GM12891 (cell line): ENCODE measurements around the gene OR13H1. TPM values are rescaled to one million over a fixed set of nuclear protein-coding genes. Genes with fewer than 3 reads are reported as not detected.
"Not testable (repeated sequence)": the region's sequence is repeated elsewhere in the genome, so short reads cannot be mapped to it uniquely, and the experiment has no call there.

Experiments
- DNase-seq: peaks from one replicate; pipeline ENCODE4 v3.0.0; 2011; ENCODE audit warnings: low spot score; ENCODE audit not compliant: insufficient read length
- FAIRE-seq: peaks from 2 replicates; lab custom pipeline; 2011; peaks lifted over from hg19 to GRCh38; lab: Jason Lieb, UNC
- PAX5 ChIP-seq: IDR thresholded peaks from 2 replicates; pipeline ENCODE4 v1.6.1; 2011; ENCODE audit warnings: low read length, moderate library complexity, mild to moderate bottlenecking; ENCODE audit not compliant: insufficient read depth, severe bottlenecking
- POLR2A ChIP-seq: IDR thresholded peaks from 2 replicates; pipeline ENCODE4 v1.6.1; 2011; ENCODE audit warnings: low read depth, low read length, control low read depth
- POLR2AphosphoS5 ChIP-seq: IDR thresholded peaks from 2 replicates; pipeline ENCODE4 v1.6.1; 2011; ENCODE audit warnings: low read depth, low read length, control low read depth
- POU2F2 ChIP-seq: IDR thresholded peaks from 2 replicates; pipeline ENCODE4 v1.6.1; 2011; ENCODE audit warnings: low read depth, mild to moderate bottlenecking, control low read depth, low read length, moderate library complexity
- SPI1 ChIP-seq: IDR thresholded peaks from 2 replicates; pipeline ENCODE4 v1.6.1; 2011; ENCODE audit warnings: low read depth, low read length, control low read depth
- TAF1 ChIP-seq: IDR thresholded peaks from 2 replicates; pipeline ENCODE4 v1.6.1; 2011; ENCODE audit warnings: low read depth, low read length, control low read depth
- polyA plus RNA-seq: library from polyadenylated mRNA; unstranded; fragments of >200 nt; gene quantifications from one replicate; pipeline ENCODE4 v1.2.1, GENCODE V29; 2012; ENCODE audit warnings: low read depth, missing spikeins, inconsistent platforms; ENCODE audit not compliant: missing spikeins

OR13H1 gene, protein sequence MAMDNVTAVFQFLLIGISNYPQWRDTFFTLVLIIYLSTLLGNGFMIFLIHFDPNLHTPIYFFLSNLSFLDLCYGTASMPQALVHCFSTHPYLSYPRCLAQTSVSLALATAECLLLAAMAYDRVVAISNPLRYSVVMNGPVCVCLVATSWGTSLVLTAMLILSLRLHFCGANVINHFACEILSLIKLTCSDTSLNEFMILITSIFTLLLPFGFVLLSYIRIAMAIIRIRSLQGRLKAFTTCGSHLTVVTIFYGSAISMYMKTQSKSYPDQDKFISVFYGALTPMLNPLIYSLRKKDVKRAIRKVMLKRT
- not detected for polyA plus RNA-seq

DNA sequence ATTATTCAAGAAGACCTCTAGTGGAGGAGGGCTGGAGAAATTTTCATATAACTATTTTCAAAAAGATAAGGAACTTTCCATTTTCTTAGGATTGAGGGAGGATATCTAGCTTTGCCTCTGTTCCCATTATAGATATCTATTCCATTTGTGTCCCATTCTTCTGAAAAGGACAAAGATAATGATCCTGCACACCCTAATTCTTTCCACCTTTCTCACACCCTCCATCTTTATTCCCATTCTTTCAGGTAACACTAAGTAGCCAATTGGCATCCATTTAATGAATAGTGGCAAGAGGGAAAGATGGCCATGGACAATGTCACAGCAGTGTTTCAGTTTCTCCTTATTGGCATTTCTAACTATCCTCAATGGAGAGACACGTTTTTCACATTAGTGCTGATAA lies at the start of gene OR13H1:
Gene OR13H1, plus strand, starts transcription at position 301 of the 400 bp plus-strand sequence. Its CDS starts 0 bp downstream, at position 301.
- DNase-seq, result no peak
- no peak for TF ChIP-seq SPI1
- no peak for TF ChIP-seq POLR2A
- TF ChIP-seq PAX5, result no peak
- no peak for TF ChIP-seq POU2F2
- no peak for TF ChIP-seq TAF1
- no peak for TF ChIP-seq POLR2AphosphoS5
- no peak for FAIRE-seq

DNA sequence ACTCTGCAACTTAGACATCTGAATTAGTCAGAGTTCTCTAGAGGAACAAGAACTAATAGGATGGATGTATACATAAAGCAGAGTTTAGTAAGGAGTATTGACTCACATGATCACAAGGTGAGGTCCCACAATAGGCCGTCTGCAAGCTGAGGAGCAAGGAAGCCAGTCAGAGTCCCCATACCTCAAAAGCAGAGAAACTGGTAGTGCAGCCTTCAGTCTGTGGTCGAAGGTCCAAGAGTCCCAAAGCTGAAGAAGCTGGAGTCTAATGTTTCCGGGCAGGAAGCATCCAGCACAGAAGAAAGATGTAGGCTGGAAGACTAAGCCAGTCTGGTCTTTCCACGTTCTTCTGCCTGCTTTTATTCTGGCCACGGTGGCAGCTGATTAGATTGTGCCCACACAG lies 42.3 kb upstream of the OR13H1 start:
- not testable (repeated sequence) for FAIRE-seq, DNase-seq

DNA sequence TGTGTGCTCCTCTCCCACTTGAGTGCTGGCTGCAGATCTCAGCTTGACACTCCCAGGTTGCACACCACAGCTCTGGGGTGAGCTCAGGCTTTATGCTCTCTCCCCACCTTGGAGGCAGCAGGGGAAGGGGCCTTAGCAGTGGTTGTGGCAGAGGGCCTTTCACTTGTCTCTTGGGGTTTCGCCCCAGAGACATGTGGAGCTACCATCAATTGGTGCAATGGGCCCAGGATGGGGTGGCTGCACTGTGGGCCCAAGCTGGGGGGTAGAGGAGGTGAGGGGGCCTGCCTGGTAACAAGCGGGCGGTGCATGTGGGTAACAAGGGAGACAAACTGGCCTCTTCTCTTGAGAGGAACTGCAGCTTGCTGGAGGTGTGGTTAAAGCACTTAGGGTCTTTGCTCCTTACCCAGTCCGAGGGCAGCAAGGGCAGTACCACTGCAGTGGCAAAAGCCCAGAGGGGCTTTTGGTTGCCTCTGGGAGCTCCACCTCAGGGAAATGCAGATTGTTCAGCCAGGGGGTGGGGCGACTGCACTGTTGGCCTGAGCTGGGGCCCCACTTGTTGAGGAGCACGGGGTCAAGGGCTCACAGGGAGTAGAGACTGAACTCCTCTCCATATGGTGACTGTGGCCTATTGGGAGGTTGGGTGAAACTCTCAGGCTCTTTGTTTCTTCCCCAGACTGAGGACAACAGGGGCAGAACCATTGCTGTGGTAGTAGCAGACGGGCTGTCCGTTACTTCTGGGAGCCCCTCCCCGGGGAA lies 30.5 kb upstream of the OR13H1 start:
- DNase-seq, result no peak
- no peak for FAIRE-seq
- TF ChIP-seq POLR2A (no peak), PAX5 (no peak), POLR2AphosphoS5 (no peak), TAF1 (no peak), SPI1 (no peak)

DNA sequence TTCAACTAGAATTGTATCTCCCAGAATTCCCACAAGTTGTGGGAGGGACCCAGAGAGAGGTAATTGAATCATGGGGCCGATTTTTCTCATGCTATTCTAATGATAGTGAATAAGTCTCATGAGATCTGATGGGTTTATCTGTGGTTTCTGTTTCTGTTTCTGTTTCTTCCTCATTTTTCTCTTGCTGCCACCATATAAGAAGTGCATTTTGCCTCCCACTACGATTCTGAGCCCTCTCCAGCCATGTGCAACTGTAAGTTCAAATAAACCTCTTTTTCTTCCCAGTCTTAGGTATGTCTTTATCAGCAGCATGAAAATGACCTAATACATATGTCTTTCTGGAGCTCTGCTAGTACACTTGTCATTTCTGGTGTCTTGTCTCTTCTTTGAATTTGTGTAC lies 22.1 kb upstream of the OR13H1 start:
- no peak for TF ChIP-seq POLR2A
- TF ChIP-seq TAF1, result no peak
- TF ChIP-seq POLR2AphosphoS5, result no peak
- TF ChIP-seq POU2F2, result no peak
- no peak for TF ChIP-seq SPI1
- no peak for TF ChIP-seq PAX5
- no peak for DNase-seq
- no peak for FAIRE-seq

DNA sequence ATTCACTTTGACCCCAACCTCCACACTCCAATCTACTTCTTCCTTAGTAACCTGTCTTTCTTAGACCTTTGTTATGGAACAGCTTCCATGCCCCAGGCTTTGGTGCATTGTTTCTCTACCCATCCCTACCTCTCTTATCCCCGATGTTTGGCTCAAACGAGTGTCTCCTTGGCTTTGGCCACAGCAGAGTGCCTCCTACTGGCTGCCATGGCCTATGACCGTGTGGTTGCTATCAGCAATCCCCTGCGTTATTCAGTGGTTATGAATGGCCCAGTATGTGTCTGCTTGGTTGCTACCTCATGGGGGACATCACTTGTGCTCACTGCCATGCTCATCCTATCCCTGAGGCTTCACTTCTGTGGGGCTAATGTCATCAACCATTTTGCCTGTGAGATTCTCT lies 344 bp downstream of the OR13H1 start:
- TF ChIP-seq PAX5 (no peak), SPI1 (no peak), POLR2AphosphoS5 (no peak), POU2F2 (no peak), POLR2A (no peak), TAF1 (no peak)
- DNase-seq (no peak), FAIRE-seq (no peak)

DNA sequence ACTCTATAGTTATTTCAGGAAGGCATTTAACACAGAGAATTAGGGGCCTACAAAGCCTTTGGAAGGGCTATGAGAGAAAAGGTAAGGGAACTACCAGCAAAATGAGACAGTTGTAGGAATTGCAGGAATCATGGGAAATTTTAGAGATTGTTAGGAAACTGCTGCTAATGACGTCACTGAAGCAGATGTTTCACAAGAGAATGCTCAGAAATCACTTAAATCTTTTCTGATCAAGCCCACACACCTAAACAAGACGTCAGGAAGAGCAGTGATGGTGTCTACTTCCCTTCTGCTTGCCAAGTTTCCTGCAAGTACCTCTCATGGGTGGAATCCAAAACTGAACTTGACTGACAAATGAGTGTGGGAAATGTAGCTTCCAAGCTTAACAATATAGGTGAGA lies 5.1 kb downstream of the OR13H1 start:
- no peak for TF ChIP-seq PAX5
- no peak for TF ChIP-seq TAF1
- no peak for TF ChIP-seq SPI1
- no peak for TF ChIP-seq POLR2A
- no peak for TF ChIP-seq POLR2AphosphoS5
- TF ChIP-seq POU2F2, result no peak
- no peak for FAIRE-seq
- DNase-seq, result no peak

DNA sequence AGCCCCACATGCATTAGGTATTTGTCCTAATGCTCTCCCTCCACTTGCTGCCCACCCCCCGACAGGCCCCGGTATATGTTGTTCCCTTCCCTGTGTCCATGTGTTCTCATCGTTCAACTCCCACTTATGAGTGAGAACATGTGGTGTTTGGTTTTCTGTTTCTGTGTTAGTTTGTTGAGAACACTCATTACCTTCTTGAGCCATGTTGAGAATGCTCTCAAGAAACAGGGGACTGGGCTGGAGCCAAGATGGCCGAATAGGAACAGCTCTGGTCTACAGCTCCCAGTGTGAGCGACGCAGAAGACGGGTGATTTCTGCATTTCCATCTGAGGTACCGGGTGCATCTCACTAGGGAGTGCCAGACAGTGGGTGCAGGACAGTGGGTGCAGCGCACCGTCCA lies 8.6 kb downstream of the OR13H1 start:
- not testable (repeated sequence) for FAIRE-seq

DNA sequence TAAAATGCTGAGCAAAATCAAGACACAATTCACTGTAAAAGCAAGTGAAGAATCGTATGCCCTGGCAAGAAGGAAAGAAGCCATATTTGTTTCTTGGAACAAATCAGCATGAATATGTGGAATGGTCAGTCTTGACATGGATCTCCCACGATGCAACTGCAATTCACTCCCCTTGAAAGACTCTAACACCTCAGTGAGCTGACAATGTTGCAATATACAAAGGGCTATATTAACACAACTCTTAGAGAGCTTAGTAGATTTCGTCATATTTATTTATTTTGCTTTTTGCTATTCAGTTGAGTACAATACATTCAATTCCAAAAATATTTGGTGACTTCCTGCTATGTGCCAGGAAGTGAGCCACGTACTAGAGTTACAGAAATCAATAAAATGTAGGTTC lies 14.7 kb downstream of the OR13H1 start:
- FAIRE-seq, result no peak

More for the DNA sequence above, 8.6 kb downstream of the OR13H1 start:
- not testable (repeated sequence) for DNase-seq

DNA sequence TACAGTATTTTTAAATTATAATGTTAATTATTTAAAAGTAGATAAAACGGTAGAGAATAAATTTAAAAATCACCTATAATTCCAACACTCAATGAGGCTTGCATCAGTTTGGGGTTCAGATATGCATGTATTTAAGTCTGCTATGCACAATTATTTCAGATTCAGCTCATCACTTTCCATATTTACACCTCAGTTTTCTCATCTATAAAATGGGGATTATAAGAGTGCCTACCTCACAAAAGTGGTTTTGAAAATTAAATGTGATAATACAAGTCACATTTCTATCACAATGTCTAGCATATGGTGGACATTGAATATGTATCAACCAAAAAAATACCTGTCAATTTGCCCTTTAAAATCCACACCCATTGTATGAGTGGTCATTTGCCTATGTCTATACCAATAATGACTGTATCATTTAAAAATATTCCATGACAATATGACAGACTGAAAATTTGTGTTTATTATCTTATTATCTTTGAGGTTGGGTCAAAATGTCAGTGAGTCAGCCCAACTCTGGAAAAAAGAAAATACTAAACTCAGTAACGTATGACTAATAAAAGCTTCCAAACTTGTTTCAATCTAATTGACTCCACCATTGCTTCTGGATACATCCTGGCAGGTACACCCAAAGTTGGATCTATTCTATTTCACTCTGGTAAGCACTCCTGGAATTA lies 20.8 kb downstream of the OR13H1 start:
- DNase-seq (no peak), FAIRE-seq (no peak)
- TF ChIP-seq PAX5 (no peak), POLR2A (no peak), POLR2AphosphoS5 (no peak), TAF1 (no peak), SPI1 (no peak), POU2F2 (no peak)

More for the DNA sequence above, 14.7 kb downstream of the OR13H1 start:
- no peak for DNase-seq
- TF ChIP-seq POLR2A, result no peak
- no peak for TF ChIP-seq SPI1
- no peak for TF ChIP-seq TAF1
- no peak for TF ChIP-seq PAX5
- TF ChIP-seq POLR2AphosphoS5, result no peak
- TF ChIP-seq POU2F2, result no peak

DNA sequence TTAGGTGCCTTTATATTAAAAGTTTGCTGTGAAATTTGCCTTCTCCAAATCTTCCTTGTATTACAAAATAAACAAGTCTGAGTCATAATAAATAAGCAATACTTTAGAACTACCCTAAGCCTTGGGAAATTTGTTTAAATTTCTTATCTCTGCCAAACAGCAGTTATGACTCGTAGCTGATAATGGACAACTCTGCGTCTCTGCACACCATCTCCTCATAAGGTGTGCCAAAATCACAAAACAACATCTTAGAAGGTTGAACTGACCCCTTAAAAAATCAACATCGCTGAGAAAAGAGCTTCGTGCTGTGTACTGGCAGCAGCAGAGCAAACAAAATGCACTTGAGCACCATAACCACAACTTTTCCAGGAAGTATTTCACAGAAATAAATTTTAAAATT lies 22.0 kb downstream of the OR13H1 start:
- DNase-seq (no peak), FAIRE-seq (no peak)
- TF ChIP-seq POLR2A (no peak), PAX5 (no peak), POU2F2 (no peak), SPI1 (no peak), TAF1 (no peak), POLR2AphosphoS5 (no peak)
